AG04450 (cell line): ENCODE measurements around the gene VDAC1. TPM values are rescaled to one million over a fixed set of nuclear protein-coding genes. Genes with fewer than 3 reads are reported as not detected.

Source experiments
- CTCF ChIA-PET: fragments of 300-600, 350-600 bp; formaldehyde crosslinking; extraction: SDS; loops from one replicate; lab custom pipeline; 2022; ENCODE audit warnings: antibody characterized with exemption, inconsistent platforms; lab: Charles Lee
- POLR2A ChIA-PET: fragments of 350-600 bp; formaldehyde crosslinking; extraction: SDS; loops from one replicate; lab custom pipeline; 2021; ENCODE audit warnings: antibody characterized with exemption, inconsistent platforms; lab: Yijun Ruan, JAX
- DNase-seq: peaks from one replicate; pipeline ENCODE4 v3.0.0-alpha.2; 2011; ENCODE audit warnings: low read depth, low spot score
- H3K27ac ChIP-seq: one replicate; pipeline ENCODE4 v1.5.1; 2012; ENCODE audit warnings: low read depth, low read length, control low read depth
- H3K27me3 ChIP-seq: one replicate; pipeline ENCODE4 v1.6.0; 2012; ENCODE audit warnings: low read length; ENCODE audit not compliant: control insufficient read depth, insufficient read depth
- H3K4me3 ChIP-seq: 2 replicates; pipeline ENCODE4 v1.5.1; 2011; ENCODE audit warnings: mild to moderate bottlenecking, low read depth, low read length, control low read depth
- H3K9me3 ChIP-seq: 2 replicates; pipeline ENCODE4 v1.5.1; 2012; ENCODE audit warnings: low read length; ENCODE audit not compliant: control insufficient read depth, insufficient read depth
- polyA plus RNA-seq: library from polyadenylated mRNA; depleted of rRNA; stranded (reverse); fragments of >200 nt; gene quantifications from 2 replicates; pipeline ENCODE4 v1.2.3, GENCODE V29; 2011
- TF ChIP-seq, protein P1 (sequence below): IDR thresholded peaks from 2 replicates; pipeline ENCODE4 v1.5.1; 2011; ENCODE audit warnings: low read depth, low read length, control low read depth, inconsistent platforms

The VDAC1 gene
- polyA plus RNA-seq, 1 experiment = 262 TPM

DNA sequence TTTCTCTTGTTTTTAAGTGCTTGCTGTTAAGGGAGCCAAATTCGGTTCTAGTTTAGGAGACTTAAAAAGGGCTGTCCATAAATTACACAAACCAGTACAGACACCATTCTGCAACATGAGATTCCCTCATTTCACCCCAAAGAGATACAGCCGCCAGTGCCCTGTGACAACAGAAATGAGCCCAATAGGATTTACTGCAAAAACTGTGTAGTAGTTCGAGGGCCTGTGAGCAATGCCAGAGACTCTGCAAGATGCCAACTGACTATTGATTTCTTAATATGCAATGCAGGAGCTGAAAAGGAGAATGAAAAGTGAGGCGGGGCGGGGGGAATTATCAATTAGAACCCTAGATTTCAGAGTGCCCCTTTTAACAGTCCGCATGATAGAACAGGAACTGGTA, 30.6 kb downstream of the VDAC1 start:
- ChIA-PET CTCF (interaction anchor here (0.6 kb wide), 1 partner anchor 26 kb away, joined by 3 read pairs; no protein-coding TSS in a partner anchor), POLR2A (no interaction called here)
- no peak for DNase-seq
- H3K27me3 ChIP-seq = no peaks in the 10 kb centered on the region
- H3K27ac ChIP-seq = no peak overlapping the region
- no peak overlapping the region for H3K4me3 ChIP-seq
- TF ChIP-seq, protein P1, sequence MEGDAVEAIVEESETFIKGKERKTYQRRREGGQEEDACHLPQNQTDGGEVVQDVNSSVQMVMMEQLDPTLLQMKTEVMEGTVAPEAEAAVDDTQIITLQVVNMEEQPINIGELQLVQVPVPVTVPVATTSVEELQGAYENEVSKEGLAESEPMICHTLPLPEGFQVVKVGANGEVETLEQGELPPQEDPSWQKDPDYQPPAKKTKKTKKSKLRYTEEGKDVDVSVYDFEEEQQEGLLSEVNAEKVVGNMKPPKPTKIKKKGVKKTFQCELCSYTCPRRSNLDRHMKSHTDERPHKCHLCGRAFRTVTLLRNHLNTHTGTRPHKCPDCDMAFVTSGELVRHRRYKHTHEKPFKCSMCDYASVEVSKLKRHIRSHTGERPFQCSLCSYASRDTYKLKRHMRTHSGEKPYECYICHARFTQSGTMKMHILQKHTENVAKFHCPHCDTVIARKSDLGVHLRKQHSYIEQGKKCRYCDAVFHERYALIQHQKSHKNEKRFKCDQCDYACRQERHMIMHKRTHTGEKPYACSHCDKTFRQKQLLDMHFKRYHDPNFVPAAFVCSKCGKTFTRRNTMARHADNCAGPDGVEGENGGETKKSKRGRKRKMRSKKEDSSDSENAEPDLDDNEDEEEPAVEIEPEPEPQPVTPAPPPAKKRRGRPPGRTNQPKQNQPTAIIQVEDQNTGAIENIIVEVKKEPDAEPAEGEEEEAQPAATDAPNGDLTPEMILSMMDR = no peak
- H3K9me3 ChIP-seq = no peaks in the 10 kb centered on the region

DNA sequence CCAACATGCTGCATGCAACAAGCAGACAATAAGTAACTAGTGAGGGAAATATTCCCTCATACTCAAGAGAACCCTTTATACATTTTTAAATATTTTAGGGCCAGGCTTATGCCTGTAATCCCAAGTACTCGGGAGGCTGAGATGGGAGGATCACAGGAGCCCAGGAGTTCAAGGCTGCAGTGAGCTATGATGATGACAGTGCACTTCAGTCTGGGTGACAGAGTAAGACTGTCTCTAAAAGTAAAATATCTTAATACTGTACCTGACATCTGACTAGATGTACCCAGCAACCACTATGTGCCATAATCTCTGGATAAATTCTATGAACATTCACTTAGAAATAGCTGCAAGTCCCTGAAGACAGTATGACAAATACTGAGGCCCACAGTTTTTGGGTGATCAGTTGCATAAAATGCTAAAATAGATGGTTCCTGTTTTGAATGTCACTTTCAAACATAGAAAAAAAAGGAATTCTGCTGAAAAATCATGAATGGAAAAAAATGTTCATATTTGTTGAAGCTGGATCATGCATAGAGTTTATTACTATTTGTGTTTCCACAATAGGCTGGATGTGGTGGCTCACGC, 34.4 kb downstream of the VDAC1 start:
- CTCF ChIA-PET = interaction anchor here (0.5 to 3.9 kb wide), 3 partner anchors 10 to 69 kb away, joined by 3 to 32 read pairs (median 6); no protein-coding TSS in a partner anchor

DNA sequence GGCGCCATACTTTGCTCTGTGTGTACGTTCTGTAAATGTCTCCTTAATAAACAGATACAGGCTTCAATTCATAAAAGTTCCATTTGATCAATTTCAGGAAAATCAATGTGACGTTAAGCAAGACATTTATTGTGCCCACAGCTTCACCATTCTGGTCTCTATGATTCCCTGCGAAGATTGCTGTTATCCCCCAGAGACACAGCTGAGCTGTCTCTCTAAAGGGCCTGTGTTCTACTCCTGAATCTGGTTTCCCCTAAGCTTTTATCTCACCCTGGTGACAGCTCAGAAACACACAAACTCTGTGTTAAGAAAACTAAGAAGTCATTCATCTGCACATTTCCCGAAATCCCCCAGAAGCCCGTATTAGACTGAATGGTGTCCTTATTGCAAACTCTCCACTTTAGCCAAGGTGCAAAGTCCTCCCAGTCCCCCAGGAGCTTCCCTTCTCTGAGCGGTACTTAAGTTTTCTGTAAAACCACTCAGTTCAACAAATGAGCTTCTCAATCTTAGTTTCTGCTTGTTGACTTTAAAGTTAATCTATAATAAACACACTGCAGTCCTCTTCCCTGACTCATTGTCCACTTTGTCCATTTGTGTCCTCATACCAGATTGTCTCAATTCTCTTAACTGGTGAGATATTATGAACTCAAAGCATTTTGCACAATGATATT, 35.0 kb downstream of the VDAC1 start:
- Histone ChIP-seq H3K27me3 (no peaks in the 10 kb centered on the region), H3K9me3 (no peaks in the 10 kb centered on the region; the same call in 1 of the 2 replicates), H3K27ac (peak overlapping the region; percentile 47), H3K4me3 (no peak overlapping the region)
- POLR2A ChIA-PET = interaction anchor here (0.7 to 1.1 kb wide), 2 partner anchors 32 to 35 kb away, joined by 3 to 4 read pairs; partner anchors contain the start of gene VDAC1
- CTCF ChIA-PET = interaction anchor here (0.5 to 3.9 kb wide), 4 partner anchors 8 to 69 kb away, joined by 3 to 32 read pairs (median 5); no protein-coding TSS in a partner anchor
- TF ChIP-seq, protein P1 = no peak
- no peak for DNase-seq

More for the DNA sequence above, 34.4 kb downstream of the VDAC1 start:
- H3K27me3 ChIP-seq = no peaks in the 10 kb centered on the region
- H3K27ac ChIP-seq = no peak overlapping the region
- DNase-seq = no peak
- H3K4me3 ChIP-seq = no peak overlapping the region
- POLR2A ChIA-PET = interaction anchor here (1.1 kb wide), 1 partner anchor 34 kb away, joined by 4 read pairs; the partner anchor contains the start of gene VDAC1
- TF ChIP-seq, protein P1 = no peak
- H3K9me3 ChIP-seq = no peaks in the 10 kb centered on the region; the same call in 1 of the 2 replicates

DNA sequence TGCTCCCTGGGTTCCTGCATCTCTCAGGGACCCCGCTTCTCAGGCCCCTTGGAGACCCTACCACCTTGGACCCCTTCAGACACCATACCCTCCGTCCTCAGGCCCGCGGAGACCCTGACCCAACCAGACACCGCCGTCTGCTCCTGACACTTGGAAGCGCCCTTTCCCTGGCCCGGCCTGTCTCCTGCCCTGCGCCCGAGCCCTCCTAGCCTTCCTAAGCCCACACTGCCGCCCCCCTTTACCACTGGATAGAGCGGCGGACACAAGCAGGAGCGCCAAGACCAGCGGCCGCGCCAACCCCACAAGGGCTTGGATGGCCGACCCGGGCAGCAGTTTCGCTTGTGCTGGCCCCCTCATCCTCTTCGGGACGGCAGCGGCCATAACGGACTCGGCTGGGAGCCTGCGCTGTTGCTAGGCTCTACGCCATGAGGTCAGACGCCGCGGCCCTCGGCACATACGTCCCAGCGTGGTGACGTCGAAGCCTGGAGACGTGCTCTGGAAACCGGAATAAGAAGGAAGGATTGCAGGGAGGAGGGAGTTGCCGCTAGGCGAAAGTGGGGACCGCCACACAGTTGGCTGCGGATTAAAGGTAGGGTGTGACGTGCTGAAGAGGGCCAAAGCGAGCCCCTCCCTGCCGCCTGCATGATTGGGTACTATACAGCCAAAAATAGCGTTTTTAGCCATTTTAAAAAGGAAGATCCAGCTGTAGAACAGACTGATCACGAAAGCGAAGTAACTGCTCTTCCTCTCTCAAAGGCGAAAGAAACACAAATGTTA, 36.4 kb downstream of the VDAC1 start, which contains the start of gene C5orf15:
Gene C5orf15, minus strand, starts transcription at position 422 of the 777 bp plus-strand sequence. Its CDS starts 41 bp downstream, at position 381.
- DNase-seq = peak; percentile 92
- ChIA-PET CTCF (interaction anchor here (0.9 to 3.9 kb wide), 2 partner anchors 12 to 23 kb away, joined by 3 to 32 read pairs; no protein-coding TSS in a partner anchor), POLR2A (no interaction called here)

More for the DNA sequence above, 36.4 kb downstream of the VDAC1 start, which contains the start of gene C5orf15:
- TF ChIP-seq, protein P1 = peak; percentile 29
- no peaks in the 10 kb centered on the region for H3K27me3 ChIP-seq
- H3K9me3 ChIP-seq = peaks cover 4% of the 10 kb centered on the region
- H3K4me3 ChIP-seq = peak within 1 kb of the TSS; percentile 99
- peak within 1 kb of the TSS; percentile 75 for H3K27ac ChIP-seq
